Measurements from ENCODE around the gene PCBP1. TPM values are rescaled to one million over a fixed set of nuclear protein-coding genes. Genes with fewer than 3 reads are reported as not detected.
"Not testable (repeated sequence)": the region's sequence is repeated elsewhere in the genome, so short reads cannot be mapped to it uniquely, and the experiment has no call there.

PCBP1 gene
- total RNA-seq, 1 donor from 2014 or later = 203 TPM

GRCh38 chr2:70133491-70134322 lies 46.4 kb downstream of the PCBP1 start:
- ATAC-seq (no peak), DNase-seq (ENCODE audit: missing footprints) (no peak)
- intact Hi-C loops (cut with DNase I) = no loop called here

- DNase-seq (ENCODE audit: missing footprints); intact Hi-C loops (cut with DNase I); ATAC-seq: not testable (repeated sequence)
Measured at GRCh38 chr2:70134323-70134983, 47.2 kb downstream of the PCBP1 start.

Other genes with a start within 250 kb of the PCBP1 start
- 58.3 TPM for gene SNRNP27, start 193.5 kb upstream of the PCBP1 start, total RNA-seq
- gene MXD1, start 172.4 kb upstream of the PCBP1 start, total RNA-seq = 4.6 TPM
- 0.81 TPM for gene ASPRV1, start 125.8 kb upstream of the PCBP1 start, total RNA-seq
- gene C2orf42, start 103.5 kb downstream of the PCBP1 start, total RNA-seq = 14.1 TPM
- 49.1 TPM for gene TIA1, start 161.2 kb downstream of the PCBP1 start, total RNA-seq
- 104 TPM for gene PCYOX1, start 170.7 kb downstream of the PCBP1 start, total RNA-seq
- gene SNRPG, start 206.3 kb downstream of the PCBP1 start, total RNA-seq = 159 TPM
- 26.0 TPM for gene FAM136A, start 214.6 kb downstream of the PCBP1 start, total RNA-seq